ENCODE measurements around the gene MAPK8IP3. TPM values are rescaled to one million over a fixed set of nuclear protein-coding genes. Genes with fewer than 3 reads are reported as not detected.

The MAPK8IP3 gene
- total and polyA plus RNA-seq, 8 donors: 25.5 to 244 (median 50.3) TPM

DNA sequence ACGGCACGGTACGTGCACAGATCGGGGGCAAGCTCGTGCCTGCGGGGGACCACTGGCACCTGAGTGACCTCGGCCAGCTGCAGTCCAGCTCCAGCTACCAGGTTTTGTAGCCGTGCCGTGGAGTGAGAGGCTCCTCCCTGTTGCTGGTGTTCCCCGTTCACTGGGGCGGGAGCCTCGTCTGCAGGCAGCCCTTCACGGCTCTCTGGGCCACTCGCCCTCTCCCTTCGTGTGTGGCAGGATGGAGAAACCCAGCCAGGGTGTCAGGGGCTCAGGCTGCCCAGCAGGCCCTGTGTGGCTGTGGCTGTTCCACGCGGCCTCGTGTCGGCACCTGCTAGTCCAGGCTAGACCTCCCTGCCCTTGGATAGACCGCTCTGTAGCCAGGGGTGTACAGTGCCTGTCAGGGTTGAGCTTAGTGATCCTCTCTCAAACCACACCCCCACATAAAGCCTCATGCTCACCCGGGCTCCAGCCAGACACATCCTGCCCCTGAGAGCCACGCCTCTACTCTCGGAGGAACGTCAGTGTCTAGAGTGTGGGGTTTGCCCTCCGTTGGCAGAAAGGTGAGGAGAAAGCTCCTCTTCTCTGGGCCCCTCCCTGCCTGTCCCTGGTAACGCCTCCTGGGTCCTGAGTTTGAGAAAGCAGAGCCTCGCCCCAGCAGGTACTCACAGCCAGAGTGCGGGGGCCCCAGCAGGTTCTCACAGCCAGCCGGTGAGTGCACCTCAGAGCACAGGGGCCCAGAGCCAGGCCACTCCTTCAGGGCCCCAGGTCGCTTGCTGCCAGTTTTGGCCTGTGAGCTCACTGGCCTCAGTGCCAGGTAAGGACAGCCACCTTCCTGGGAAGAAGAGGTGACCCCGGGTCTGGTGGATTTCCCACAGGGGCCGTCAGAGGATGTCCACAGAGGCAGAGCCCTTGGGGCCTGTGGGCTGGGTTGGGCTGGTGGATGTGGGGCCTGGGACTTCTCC is 37.7 kb downstream of the MAPK8IP3 start:
- DNase-seq (no peak), ATAC-seq (no peak), FAIRE-seq (no peak)
- H3K27ac ChIP-seq: no peak overlapping the region
- TF ChIP-seq, protein P1, sequence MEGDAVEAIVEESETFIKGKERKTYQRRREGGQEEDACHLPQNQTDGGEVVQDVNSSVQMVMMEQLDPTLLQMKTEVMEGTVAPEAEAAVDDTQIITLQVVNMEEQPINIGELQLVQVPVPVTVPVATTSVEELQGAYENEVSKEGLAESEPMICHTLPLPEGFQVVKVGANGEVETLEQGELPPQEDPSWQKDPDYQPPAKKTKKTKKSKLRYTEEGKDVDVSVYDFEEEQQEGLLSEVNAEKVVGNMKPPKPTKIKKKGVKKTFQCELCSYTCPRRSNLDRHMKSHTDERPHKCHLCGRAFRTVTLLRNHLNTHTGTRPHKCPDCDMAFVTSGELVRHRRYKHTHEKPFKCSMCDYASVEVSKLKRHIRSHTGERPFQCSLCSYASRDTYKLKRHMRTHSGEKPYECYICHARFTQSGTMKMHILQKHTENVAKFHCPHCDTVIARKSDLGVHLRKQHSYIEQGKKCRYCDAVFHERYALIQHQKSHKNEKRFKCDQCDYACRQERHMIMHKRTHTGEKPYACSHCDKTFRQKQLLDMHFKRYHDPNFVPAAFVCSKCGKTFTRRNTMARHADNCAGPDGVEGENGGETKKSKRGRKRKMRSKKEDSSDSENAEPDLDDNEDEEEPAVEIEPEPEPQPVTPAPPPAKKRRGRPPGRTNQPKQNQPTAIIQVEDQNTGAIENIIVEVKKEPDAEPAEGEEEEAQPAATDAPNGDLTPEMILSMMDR (IDR thresholded peaks at IDR 0.05): no peak
- H3K9me3 ChIP-seq: no peaks in the 10 kb centered on the region
- no peak overlapping the region for H3K4me3 ChIP-seq
- WGBS, 2 donors: 92 to 94% methylated on average over 32 of the region's 32 CpGs
- H3K36me3 ChIP-seq: peaks cover 0 to 31% (median 7%) of the 10 kb centered on the region in 3 donors
- H3K4me1 ChIP-seq: no peaks in the 10 kb centered on the region
- no peaks in the 10 kb centered on the region for H3K27me3 ChIP-seq
- intact Hi-C loops (cut with DNase I): no loop called here

DNA sequence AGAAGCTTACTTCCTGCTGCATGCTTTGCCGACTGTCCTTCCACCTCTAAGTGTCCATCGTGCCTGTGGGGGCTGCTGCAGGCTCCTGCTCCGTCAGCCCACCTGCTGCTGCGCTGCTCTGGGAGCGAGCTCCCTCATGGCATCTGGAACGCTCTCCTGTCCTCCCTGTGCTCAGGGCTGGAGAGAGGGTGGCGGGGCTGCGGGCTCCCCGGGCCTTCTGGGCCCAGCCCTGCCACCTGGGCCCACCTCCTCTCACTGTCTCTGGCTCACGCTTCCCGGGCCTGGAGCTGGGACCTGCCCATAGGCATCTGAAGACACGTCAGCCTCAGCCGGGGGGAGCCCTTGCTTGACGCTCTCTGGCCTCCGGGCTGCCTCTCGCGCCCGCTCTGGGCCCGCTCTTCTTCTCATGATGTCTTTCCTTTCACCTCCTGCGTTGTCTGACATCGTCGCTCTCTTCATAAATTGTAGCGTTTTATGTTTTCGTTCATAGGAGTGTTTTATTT is 38.4 kb downstream of the MAPK8IP3 start:
- no peaks in the 10 kb centered on the region for H3K27me3 ChIP-seq
- TF ChIP-seq, protein P1 (IDR thresholded peaks at IDR 0.05): no peak
- FAIRE-seq (no peak), ATAC-seq (no peak), DNase-seq (no peak)
- WGBS, 2 donors: 91 to 94% methylated on average over 24 of the region's 24 CpGs
- H3K9me3 ChIP-seq: no peaks in the 10 kb centered on the region
- no peaks in the 10 kb centered on the region for H3K4me1 ChIP-seq
- no peak overlapping the region for H3K27ac ChIP-seq
- peaks cover 0 to 38% (median 14%) of the 10 kb centered on the region in 3 donors for H3K36me3 ChIP-seq
- H3K4me3 ChIP-seq: no peak overlapping the region
- intact Hi-C loops (cut with DNase I): no loop called here

DNA sequence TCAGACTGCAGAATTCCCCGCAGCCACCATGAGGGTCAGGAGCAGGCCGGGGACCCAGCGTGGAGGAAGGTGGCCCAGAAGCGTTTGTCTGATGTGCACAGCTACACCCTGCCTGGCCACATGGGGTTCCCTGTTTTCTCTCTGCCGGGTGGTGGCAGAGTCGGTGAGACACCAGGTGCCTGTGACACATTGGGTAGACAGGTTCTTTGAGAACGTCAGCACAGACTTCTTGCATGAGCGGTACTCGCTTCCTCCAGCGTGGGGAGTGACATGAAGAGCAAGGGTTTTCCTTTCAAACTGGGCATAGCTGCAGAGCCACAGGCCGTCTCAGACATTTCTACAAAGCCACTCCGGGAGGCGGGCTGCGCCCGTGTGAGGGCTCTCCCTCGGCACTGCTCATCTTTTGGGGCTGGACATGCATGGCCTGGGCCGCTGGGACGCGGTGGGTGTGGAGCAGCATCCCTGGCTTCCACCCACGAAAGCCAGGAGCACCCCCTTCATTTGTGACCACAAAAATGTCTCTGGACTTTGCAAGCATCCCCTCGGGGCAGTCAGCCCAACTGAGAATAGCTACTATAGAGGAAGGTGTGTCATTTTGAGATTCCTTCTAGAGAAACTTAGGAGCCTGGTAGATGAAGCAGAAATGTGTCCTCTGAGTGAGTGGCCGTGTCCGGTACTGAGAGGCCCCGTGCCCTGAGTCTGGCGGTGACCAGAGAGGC is 39.3 kb downstream of the MAPK8IP3 start:
- FAIRE-seq (no peak), ATAC-seq (no peak), DNase-seq (no peak)
- TF ChIP-seq, protein P1 (IDR thresholded peaks at IDR 0.05): no peak
- intact Hi-C loops (cut with DNase I): no loop called here
- Histone ChIP-seq H3K27me3 (no peaks in the 10 kb centered on the region), H3K27ac (no peak overlapping the region), H3K9me3 (no peaks in the 10 kb centered on the region), H3K36me3 (peaks cover 0 to 43% (median 16%) of the 10 kb centered on the region in 3 donors), H3K4me3 (no peak overlapping the region), H3K4me1 (no peaks in the 10 kb centered on the region)
- WGBS, 2 donors: 93% methylated on average over 25 of the region's 25 CpGs

DNA sequence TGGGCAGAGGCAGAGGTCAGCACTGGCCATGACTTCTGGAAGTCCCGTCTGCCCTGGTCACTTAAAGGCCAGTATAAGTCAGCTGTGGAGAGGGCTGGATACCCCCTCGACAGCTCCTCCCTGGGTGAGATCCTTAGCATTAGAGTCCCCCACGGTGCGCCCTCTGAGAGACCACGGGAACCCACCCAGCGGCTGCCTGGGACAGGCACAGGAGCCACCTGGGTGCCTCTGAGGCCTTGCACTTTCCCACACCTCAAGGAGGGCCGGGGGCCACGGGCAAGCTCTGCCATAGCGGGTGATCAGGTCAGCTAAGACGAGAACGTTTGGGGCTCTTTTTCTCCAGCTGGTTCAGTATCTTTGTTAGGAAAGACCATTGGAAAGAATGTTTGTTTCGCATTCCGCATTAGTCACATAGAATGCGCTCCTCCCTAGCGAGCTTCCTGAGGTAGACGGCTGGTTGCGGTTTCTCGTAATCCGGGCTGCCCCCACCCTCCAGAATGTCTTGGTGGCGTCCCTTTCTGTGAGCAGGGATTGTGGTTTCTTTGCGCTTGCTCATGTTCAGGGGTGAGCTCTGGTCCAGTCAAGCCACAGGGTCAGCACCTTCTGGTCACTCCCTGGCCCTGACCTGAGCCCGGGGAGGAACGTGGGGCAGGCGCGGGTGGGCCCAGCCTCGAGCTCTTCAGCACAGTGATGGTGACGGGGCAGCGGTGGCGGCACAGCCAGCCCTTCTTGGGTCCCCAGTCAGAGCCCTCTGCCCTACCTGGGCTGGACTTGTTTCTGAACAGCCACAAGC is 40.1 kb downstream of the MAPK8IP3 start:
- Histone ChIP-seq H3K36me3 (peaks cover 0 to 43% (median 18%) of the 10 kb centered on the region in 3 donors), H3K27ac (no peak overlapping the region), H3K27me3 (no peaks in the 10 kb centered on the region), H3K4me1 (no peaks in the 10 kb centered on the region), H3K9me3 (no peaks in the 10 kb centered on the region), H3K4me3 (no peak overlapping the region)
- WGBS, 2 donors: 92 to 95% methylated on average over 29 of the region's 29 CpGs
- intact Hi-C loops (cut with DNase I): no loop called here
- TF ChIP-seq, protein P1 (IDR thresholded peaks at IDR 0.05): no peak
- ATAC-seq: no peak
- FAIRE-seq: no peak
- DNase-seq: no peak
